DND-41 (cell line): ENCODE data around the gene LRP1.

ENCODE experiments used
- EZH2 ChIP-seq: IDR thresholded peaks from 3 replicates; pipeline ENCODE4 v1.6.1; 2012; ENCODE audit warnings: borderline replicate concordance, low read depth, mild to moderate bottlenecking, moderate library complexity, low read length, inconsistent platforms; ENCODE audit not compliant: severe bottlenecking
- TF ChIP-seq, protein P1 (sequence below): IDR thresholded peaks from 2 replicates; pipeline ENCODE4 v1.5.1; 2012; ENCODE audit warnings: borderline replicate concordance, low read length, moderate library complexity, mild to moderate bottlenecking; ENCODE audit not compliant: poor library complexity, severe bottlenecking; ENCODE audit errors: extremely low read depth

DNA sequence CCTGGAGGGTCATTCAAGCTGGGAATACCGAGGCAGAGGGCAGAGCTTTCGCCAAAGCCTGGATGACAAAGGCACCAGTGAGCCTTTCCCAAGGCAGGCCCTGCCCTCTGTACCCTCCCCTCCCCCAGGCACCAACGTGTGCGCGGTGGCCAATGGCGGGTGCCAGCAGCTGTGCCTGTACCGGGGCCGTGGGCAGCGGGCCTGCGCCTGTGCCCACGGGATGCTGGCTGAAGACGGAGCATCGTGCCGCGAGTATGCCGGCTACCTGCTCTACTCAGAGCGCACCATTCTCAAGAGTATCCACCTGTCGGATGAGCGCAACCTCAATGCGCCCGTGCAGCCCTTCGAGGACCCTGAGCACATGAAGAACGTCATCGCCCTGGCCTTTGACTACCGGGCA lies 57.1 kb downstream of the LRP1 start:
- TF ChIP-seq, protein P1, sequence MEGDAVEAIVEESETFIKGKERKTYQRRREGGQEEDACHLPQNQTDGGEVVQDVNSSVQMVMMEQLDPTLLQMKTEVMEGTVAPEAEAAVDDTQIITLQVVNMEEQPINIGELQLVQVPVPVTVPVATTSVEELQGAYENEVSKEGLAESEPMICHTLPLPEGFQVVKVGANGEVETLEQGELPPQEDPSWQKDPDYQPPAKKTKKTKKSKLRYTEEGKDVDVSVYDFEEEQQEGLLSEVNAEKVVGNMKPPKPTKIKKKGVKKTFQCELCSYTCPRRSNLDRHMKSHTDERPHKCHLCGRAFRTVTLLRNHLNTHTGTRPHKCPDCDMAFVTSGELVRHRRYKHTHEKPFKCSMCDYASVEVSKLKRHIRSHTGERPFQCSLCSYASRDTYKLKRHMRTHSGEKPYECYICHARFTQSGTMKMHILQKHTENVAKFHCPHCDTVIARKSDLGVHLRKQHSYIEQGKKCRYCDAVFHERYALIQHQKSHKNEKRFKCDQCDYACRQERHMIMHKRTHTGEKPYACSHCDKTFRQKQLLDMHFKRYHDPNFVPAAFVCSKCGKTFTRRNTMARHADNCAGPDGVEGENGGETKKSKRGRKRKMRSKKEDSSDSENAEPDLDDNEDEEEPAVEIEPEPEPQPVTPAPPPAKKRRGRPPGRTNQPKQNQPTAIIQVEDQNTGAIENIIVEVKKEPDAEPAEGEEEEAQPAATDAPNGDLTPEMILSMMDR: no peak
- no peak for TF ChIP-seq EZH2
